ENCODE results near the gene PDCD10. TPM values are rescaled to one million over a fixed set of nuclear protein-coding genes. Genes with fewer than 3 reads are reported as not detected.

PDCD10 gene
- polyA plus RNA-seq, 3 donors = 31.7 to 61.8 (median 61.5) TPM

GRCh38 chr3:167700046-167700445, 34.6 kb downstream of the PDCD10 start:
- H3K79me2 ChIP-seq (ENCODE audit: insufficient read depth, low read length) = no peaks in the 10 kb centered on the region
- Mint-ChIP-seq H3K4me3 (no peak overlapping the region), H3K4me1 (no peaks in the 10 kb centered on the region), H3K9me3 (no peaks in the 10 kb centered on the region), H3K27ac (no peak overlapping the region), H3K27me3 (ENCODE audit: low read depth in 3 of 3) (no peaks in the 10 kb centered on the region), H3K36me3 (peaks cover 62 to 67% of the 10 kb centered on the region in 2 donors)
- no peak for TF ChIP-seq CTCF (IDR thresholded peaks at IDR 0.05)
- no peak overlapping the region for H3K27ac ChIP-seq (ENCODE audit: low read depth in 1 of 2, low read length in 2 of 2)
- no peak overlapping the region for H2AFZ ChIP-seq (ENCODE audit: insufficient read depth, low read depth, low read length, poor library complexity, severe bottlenecking)
- H3K36me3 ChIP-seq (replicated peaks in 1 of 2; ENCODE audit: control insufficient read depth in 1 of 2, insufficient read depth in 2 of 2, low read length in 2 of 2) = peaks cover 70 to 92% of the 10 kb centered on the region in 2 donors
- no peak for DNase-seq
- no peak overlapping the region for H3K9ac ChIP-seq (ENCODE audit: insufficient read depth, low read length, poor library complexity, severe bottlenecking)
- H3K4me3 ChIP-seq (replicated peaks in 1 of 3; ENCODE audit: low read depth in 2 of 3, low read length in 3 of 3) = no peak overlapping the region
- intact Hi-C loops (cut with micrococcal nuclease) = no loop called here
- WGBS (ENCODE audit: insufficient coverage) = no CpG with 5 or more reads among the region's 4 CpGs
- H3K9me3 ChIP-seq (replicated peaks in 1 of 2; ENCODE audit: control insufficient read depth in 1 of 2, insufficient read depth in 1 of 2, low read length in 2 of 2) = no peaks in the 10 kb centered on the region
- no peaks in the 10 kb centered on the region for H3K27me3 ChIP-seq (ENCODE audit: control insufficient read depth in 2 of 2, insufficient read depth in 2 of 2, low read length in 2 of 2)
- H3K4me1 ChIP-seq (ENCODE audit: control insufficient read depth in 1 of 2, insufficient read depth in 2 of 2, low read length in 2 of 2) = no peaks in the 10 kb centered on the region
- peaks cover 23% of the 10 kb centered on the region for H4K20me1 ChIP-seq (ENCODE audit: insufficient read depth, low read length)
- H3K4me2 ChIP-seq (replicated peaks; ENCODE audit: extremely low read depth, low read length, poor library complexity, severe bottlenecking) = no peak overlapping the region

DNA sequence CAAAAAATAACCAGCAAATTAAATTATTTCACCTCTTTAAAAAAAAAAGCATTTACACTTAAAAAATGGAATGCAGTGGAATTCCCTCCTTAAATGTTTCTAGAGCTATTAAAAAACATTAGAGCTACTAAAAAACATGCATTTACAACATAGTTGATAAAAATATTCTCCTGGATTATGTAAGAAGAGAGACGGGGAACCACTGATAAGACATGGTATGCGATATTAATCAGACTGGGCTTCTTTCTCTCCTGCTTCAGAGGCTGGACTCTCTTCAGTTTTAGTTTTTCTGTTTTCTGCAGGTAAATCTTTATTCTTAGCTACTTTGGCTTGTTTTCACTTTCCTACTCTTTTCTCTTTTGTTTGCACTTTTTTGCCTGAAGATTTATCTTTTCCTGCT, 40.6 kb downstream of the PDCD10 start:
- H3K4me3 ChIP-seq (replicated peaks in 1 of 3; ENCODE audit: low read depth in 2 of 3, low read length in 3 of 3) = no peak overlapping the region
- WGBS (ENCODE audit: insufficient coverage) = no CpG with 5 or more reads among the region's 2 CpGs
- H3K9me3 ChIP-seq (replicated peaks in 1 of 2; ENCODE audit: control insufficient read depth in 1 of 2, insufficient read depth in 1 of 2, low read length in 2 of 2) = no peaks in the 10 kb centered on the region
- no peaks in the 10 kb centered on the region for H3K9me3 Mint-ChIP-seq
- H3K9ac ChIP-seq (ENCODE audit: insufficient read depth, low read length, poor library complexity, severe bottlenecking) = no peak overlapping the region
- H3K27ac ChIP-seq (ENCODE audit: low read depth in 1 of 2, low read length in 2 of 2) = no peak overlapping the region
- no peak overlapping the region for H2AFZ ChIP-seq (ENCODE audit: insufficient read depth, low read depth, low read length, poor library complexity, severe bottlenecking)
- no peaks in the 10 kb centered on the region for H3K27me3 ChIP-seq (ENCODE audit: control insufficient read depth in 2 of 2, insufficient read depth in 2 of 2, low read length in 2 of 2)
- no peak overlapping the region for H3K4me3 Mint-ChIP-seq
- peaks cover 81 to 100% of the 10 kb centered on the region in 2 donors for H3K36me3 ChIP-seq (replicated peaks in 1 of 2; ENCODE audit: control insufficient read depth in 1 of 2, insufficient read depth in 2 of 2, low read length in 2 of 2)
- H3K79me2 ChIP-seq (ENCODE audit: insufficient read depth, low read length) = no peaks in the 10 kb centered on the region
- no peaks in the 10 kb centered on the region for H3K4me1 ChIP-seq (ENCODE audit: control insufficient read depth in 1 of 2, insufficient read depth in 2 of 2, low read length in 2 of 2)
- DNase-seq = no peak
- H3K36me3 Mint-ChIP-seq = peaks cover 61 to 69% of the 10 kb centered on the region in 2 donors
- H3K27ac Mint-ChIP-seq = peak overlapping the region in 1 of 7 donors; percentile 13
- intact Hi-C loops (cut with micrococcal nuclease) = no loop called here
- H3K27me3 Mint-ChIP-seq (ENCODE audit: low read depth in 3 of 3) = no peaks in the 10 kb centered on the region
- TF ChIP-seq CTCF (IDR thresholded peaks at IDR 0.05) = no peak
- H3K4me2 ChIP-seq (replicated peaks; ENCODE audit: extremely low read depth, low read length, poor library complexity, severe bottlenecking) = no peak overlapping the region
- peaks cover 11% of the 10 kb centered on the region for H4K20me1 ChIP-seq (ENCODE audit: insufficient read depth, low read length)
- H3K4me1 Mint-ChIP-seq = no peaks in the 10 kb centered on the region

All from CD14-positive monocyte (primary cell).